Calu3 (cell line): Measurements from ENCODE around the gene MLYCD. TPM values are rescaled to one million over a fixed set of nuclear protein-coding genes. Genes with fewer than 3 reads are reported as not detected.

Source experiments
- BruUV-seq: library from RNA; stranded (reverse); fragments of 400-500 nt; replicated peaks from 2 replicates; lab custom pipeline; 2021; lab: Mats Ljungman, UMichigan
- CTCF ChIA-PET: fragments of 300-600 bp; sonication (Branson Sonifier 250); formaldehyde crosslinking; loops from one replicate; lab custom pipeline; 2022; ENCODE audit warnings: antibody characterized with exemption; lab: Charles Lee
- DNase-seq: peaks from one replicate; pipeline ENCODE4 v3.0.0; 2022
- H3K27ac Mint-ChIP-seq: one replicate; pipeline ENCODE4 v1.8.0; 2022; ENCODE audit warnings: mixed read lengths; ENCODE audit not compliant: unreplicated experiment
- H3K27me3 Mint-ChIP-seq: one replicate; pipeline ENCODE4 v1.8.0; 2022; ENCODE audit warnings: mixed read lengths; ENCODE audit not compliant: unreplicated experiment
- H3K36me3 Mint-ChIP-seq: one replicate; pipeline ENCODE4 v1.8.0; 2022; ENCODE audit warnings: mild to moderate bottlenecking, moderate library complexity, mixed read lengths; ENCODE audit not compliant: insufficient read depth, unreplicated experiment
- H3K4me1 Mint-ChIP-seq: one replicate; pipeline ENCODE4 v1.8.0; 2022; ENCODE audit warnings: mild to moderate bottlenecking, low read depth, mixed read lengths; ENCODE audit not compliant: unreplicated experiment
- H3K4me3 Mint-ChIP-seq: one replicate; pipeline ENCODE4 v1.8.0; 2022; ENCODE audit warnings: mild to moderate bottlenecking, low read depth, moderate library complexity, mixed read lengths; ENCODE audit not compliant: unreplicated experiment
- H3K9me3 Mint-ChIP-seq: one replicate; pipeline ENCODE4 v1.8.0; 2022; ENCODE audit warnings: low read depth, mixed read lengths; ENCODE audit not compliant: unreplicated experiment
- intact Hi-C: fragments of 100-400 bp; cut with micrococcal nuclease; formaldehyde crosslinking; loops from one replicate; pipeline ENCODE4 v1.10.0; 2022; ENCODE audit not compliant: unreplicated experiment
- total RNA-seq: library from RNA; stranded (reverse); gene quantifications from 2 replicates; pipeline ENCODE4 v1.2.3, GENCODE V29; 2022
- TF ChIP-seq, protein P1 (sequence below): fragments of 200-600 bp; IDR thresholded peaks from one replicate; pipeline ENCODE4 v1.8.0; 2022; ENCODE audit warnings: antibody characterized with exemption; ENCODE audit not compliant: unreplicated experiment

MLYCD gene
- total RNA-seq, 1 experiment from 2014 or later, result 10.3 TPM

DNA sequence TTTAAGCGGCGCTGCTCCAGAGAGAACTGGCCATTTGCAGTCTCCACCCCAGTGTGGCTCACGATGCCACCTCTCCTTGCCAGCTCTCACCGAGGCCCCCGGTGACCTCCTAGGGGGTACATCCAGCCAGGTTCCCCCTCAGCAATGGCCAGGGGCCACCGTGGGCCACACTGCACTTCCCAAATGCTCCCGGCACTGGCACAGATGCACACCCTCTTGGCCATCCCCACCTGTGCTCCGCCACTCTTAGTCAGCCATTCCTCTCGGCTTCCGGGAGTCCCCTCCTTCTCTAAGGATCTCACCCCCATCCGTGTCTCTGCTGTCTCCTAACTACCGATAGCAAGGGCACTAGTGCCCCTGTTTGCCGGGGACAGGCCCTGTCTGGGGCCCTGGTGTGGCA lies 25.8 kb downstream of the MLYCD start:
- DNase-seq, result no peak
- intact Hi-C loops, result no loop called here
- no TSS peak for BruUV-seq
- H3K9me3 Mint-ChIP-seq, result no peaks in the 10 kb centered on the region
- TF ChIP-seq, protein P1, sequence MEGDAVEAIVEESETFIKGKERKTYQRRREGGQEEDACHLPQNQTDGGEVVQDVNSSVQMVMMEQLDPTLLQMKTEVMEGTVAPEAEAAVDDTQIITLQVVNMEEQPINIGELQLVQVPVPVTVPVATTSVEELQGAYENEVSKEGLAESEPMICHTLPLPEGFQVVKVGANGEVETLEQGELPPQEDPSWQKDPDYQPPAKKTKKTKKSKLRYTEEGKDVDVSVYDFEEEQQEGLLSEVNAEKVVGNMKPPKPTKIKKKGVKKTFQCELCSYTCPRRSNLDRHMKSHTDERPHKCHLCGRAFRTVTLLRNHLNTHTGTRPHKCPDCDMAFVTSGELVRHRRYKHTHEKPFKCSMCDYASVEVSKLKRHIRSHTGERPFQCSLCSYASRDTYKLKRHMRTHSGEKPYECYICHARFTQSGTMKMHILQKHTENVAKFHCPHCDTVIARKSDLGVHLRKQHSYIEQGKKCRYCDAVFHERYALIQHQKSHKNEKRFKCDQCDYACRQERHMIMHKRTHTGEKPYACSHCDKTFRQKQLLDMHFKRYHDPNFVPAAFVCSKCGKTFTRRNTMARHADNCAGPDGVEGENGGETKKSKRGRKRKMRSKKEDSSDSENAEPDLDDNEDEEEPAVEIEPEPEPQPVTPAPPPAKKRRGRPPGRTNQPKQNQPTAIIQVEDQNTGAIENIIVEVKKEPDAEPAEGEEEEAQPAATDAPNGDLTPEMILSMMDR, result no peak
- H3K27me3 Mint-ChIP-seq, result no peaks in the 10 kb centered on the region
- H3K36me3 Mint-ChIP-seq, result peaks cover 14% of the 10 kb centered on the region
- peaks cover 12% of the 10 kb centered on the region for H3K4me1 Mint-ChIP-seq
- CTCF ChIA-PET, result no interaction called here
- no peak overlapping the region for H3K4me3 Mint-ChIP-seq
- H3K27ac Mint-ChIP-seq, result no peak overlapping the region

DNA sequence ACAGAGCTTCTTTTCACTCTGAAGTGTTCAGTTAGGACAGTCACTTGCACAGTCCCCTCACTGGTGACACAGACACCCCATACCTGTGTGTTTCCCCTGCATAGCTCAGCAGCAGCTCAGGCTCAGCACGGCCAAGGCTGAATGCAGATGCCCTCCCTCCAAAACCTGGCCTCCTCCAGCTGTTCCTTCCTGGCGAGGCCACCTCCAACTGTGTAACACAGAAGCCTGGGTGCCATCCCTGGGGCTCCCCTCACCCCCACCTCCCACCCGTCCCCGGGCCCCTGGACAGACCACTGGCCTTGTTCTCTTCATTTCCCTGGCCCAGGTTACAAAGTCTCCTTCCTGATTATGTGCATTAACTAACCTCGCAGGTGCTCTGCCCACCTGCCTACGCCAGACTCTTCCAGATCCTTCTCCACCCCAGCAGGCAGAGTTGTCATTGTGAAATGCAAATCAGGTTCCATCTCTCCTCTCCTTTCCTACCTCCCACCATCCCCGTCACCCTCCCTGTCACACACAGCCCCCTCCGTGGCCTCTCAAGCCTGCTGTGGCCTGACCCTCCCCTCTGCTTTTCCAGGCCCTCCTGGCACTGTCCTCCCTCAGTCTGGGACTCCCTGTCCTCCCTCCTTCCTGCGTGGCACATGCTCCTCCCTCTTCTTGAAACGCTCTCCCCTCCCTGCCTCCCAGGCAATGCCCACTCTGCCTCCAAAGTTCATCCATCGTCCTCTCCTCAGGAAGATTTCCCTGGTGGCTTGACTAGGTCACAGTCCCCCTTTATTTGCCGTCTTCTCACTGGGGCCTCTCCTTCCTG lies 26.4 kb downstream of the MLYCD start:
- Mint-ChIP-seq H3K4me1 (peaks cover 12% of the 10 kb centered on the region), H3K27ac (no peak overlapping the region), H3K27me3 (no peaks in the 10 kb centered on the region), H3K9me3 (no peaks in the 10 kb centered on the region), H3K4me3 (no peak overlapping the region), H3K36me3 (peaks cover 14% of the 10 kb centered on the region)
- TF ChIP-seq, protein P1, result no peak
- CTCF ChIA-PET, result no interaction called here
- no TSS peak for BruUV-seq
- DNase-seq, result no peak
- intact Hi-C loops, result no loop called here

- TF ChIP-seq, protein P1, result no peak
- intact Hi-C loops, result no loop called here
- H3K4me3 Mint-ChIP-seq, result peak overlapping the region; percentile 70
- no peaks in the 10 kb centered on the region for H3K9me3 Mint-ChIP-seq
- H3K27me3 Mint-ChIP-seq, result no peaks in the 10 kb centered on the region
- peaks cover 14% of the 10 kb centered on the region for H3K36me3 Mint-ChIP-seq
- DNase-seq, result no peak
- H3K4me1 Mint-ChIP-seq, result peaks cover 12% of the 10 kb centered on the region
- CTCF ChIA-PET, result interaction anchor here (0.6 to 1.1 kb wide), 3 partner anchors 27 to 244 kb away, joined by 3 read pairs; partner anchors contain the start of gene OSGIN1
- BruUV-seq, result no TSS peak
- peak overlapping the region; percentile 86 for H3K27ac Mint-ChIP-seq
These were observed 27.2 kb downstream of the MLYCD start for GRCh38 chr16:83925957-83926725.

DNA sequence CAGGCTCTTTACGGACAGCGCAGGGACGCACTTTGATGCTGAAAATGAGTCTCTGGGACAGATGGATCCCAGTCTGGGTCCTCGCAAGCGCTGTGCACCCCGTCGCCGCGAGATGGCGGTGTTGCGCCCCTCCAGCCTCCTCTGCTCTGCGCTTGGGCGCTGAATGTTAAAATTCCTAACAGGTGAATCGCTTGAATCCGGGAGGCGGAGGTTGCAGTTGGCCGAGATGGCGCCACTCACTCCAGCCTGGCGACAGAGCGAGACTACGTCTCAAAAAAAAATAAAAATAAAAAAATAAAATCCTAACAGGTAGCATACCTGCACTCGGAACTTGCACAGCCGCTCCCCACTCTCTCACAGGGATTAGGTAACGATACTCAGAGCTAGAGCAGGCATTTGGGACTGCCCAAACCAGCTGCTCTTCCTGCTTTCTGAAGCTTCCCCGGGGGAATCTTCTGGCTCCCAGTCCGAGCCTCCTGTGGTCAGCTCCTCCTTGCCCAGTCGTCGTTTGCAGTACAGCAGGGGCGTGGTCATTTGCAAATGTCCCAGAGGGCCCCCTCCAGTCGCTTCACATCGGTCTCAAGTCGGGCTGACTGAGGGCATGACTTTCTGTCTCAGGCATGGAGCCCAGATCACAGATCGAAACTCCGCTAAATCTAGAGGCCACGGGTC lies 27.9 kb downstream of the MLYCD start:
- CTCF ChIA-PET, result interaction anchor here (0.6 to 1.1 kb wide), 4 partner anchors 14 to 244 kb away, joined by 3 read pairs; partner anchors contain the start of gene OSGIN1
- TF ChIP-seq, protein P1, result peak; percentile 87
- H3K9me3 Mint-ChIP-seq, result no peaks in the 10 kb centered on the region
- H3K4me3 Mint-ChIP-seq, result peak overlapping the region; percentile 70
- peaks cover 14% of the 10 kb centered on the region for H3K36me3 Mint-ChIP-seq
- H3K27ac Mint-ChIP-seq, result peak overlapping the region; percentile 86
- H3K4me1 Mint-ChIP-seq, result peaks cover 12% of the 10 kb centered on the region
- DNase-seq, result peak; percentile 95
- intact Hi-C loops, result no loop called here
- TSS peak; percentile 52 for BruUV-seq
- no peaks in the 10 kb centered on the region for H3K27me3 Mint-ChIP-seq
